T-helper 1 cell (primary cell): ENCODE measurements around the gene ATP10B.

Experiments
- DNase-seq, 5 donors: peaks; one replicate each; pipeline ENCODE4 v3.0.0-alpha.2; 2012 to 2020

The ATP10B gene

DNA sequence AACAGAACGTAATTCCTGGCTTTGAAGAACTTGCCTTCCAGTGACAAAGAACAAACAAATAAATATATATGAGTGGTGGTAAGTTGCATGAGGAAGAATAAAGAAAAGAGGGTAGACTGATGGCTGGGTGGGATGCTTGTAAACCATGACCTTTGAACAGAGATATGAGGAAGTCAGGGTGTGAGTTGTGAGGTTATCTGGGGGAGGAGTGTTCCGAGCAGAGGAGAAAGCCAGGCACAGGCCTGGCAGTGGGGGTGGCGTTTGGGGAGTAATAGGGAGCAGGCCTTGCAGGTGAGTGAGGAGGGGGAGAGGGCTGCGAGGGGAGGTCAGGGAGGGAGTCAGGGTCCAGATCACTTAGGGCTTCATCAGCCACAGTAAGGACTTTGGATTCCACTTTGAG is 217.0 kb downstream of the ATP10B start:
- DNase-seq: no peak

DNA sequence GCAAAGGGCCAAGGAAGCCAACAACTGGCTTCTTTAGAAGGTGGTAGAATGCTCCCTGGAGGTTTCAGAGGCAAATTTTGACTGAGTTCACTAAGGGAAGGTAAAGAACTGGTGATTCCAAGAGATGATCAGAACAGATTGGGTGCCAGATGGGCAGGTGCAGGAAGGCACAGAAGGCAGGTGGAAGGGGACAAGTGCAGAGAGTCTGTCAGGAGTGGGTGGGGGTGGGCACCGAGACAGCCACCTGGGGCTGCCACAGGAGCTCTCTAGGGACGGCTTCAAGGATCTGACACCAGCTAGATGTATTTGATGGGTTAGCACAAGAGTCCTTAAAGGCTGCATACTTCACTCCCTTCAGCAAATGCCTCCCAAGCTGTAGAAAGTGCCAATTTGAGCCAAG is 223.0 kb downstream of the ATP10B start:
- DNase-seq: no peak

DNA sequence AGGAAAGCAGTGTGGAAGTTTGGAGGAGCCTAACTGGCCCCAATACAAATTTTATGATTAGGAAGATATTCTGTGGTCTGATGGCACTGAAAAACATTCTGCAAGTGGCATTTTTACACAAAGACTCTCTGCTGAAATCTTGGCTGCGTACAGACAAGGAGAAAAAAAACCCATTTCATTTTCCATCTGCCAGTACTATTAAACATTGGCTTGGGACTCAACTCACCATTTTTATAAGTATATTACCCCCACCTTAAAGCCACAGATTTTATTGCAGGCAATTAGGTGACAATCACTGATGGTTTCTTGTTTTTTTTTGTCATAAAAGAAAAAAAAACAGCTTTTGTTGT is 223.4 kb downstream of the ATP10B start:
- no peak for DNase-seq

DNA sequence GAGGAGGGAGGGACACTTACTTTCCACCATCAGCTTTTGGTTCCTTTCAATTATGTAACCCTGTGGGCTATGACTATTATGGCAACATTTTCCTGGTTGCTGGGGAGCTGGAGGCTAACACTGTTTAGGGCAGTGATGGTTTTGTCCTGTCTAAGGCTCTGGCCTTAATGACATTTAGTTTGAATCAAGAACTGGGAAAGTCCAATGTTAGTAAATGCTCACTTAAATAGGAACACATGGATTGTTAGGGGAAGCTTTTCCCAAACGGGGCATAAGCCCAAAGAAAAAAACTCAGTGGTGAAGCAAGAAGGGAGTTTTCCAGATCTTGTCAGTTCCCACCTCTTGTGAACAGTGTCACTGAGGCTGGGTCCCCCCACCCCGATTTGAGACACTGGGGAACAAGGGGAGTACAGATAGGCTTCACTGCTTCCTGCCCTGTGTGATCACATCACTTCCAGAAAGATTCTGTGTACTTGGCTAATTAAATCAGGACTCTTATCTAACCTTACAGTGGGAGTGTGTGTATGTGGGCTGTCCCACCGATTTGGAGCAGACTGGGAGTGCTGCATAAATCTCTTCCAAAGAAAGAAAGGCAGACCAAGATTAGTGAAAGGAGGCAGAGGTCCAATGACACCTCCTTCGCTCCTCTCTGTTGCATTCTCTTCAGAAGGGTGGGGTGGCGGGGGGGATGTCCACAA is 223.9 kb downstream of the ATP10B start:
- DNase-seq: no peak

DNA sequence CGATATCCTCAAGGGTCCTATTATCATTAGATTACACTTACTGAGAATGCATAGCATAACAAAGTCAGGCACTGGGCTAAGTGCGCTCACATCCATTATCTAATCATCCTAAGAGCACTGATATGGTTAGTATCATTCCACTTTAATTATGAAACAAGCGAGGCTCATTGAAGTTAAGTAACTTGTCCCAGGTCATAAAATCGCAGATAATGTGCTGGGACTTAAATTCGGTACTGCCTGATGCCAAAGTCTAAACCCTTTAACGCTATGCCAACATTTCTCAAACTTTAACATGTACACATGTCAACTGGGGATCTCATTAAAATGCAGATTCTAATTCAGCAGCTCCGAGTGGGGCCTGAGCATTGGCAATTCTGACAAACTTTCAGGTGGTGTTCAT is 225.7 kb downstream of the ATP10B start:
- DNase-seq: no peak

DNA sequence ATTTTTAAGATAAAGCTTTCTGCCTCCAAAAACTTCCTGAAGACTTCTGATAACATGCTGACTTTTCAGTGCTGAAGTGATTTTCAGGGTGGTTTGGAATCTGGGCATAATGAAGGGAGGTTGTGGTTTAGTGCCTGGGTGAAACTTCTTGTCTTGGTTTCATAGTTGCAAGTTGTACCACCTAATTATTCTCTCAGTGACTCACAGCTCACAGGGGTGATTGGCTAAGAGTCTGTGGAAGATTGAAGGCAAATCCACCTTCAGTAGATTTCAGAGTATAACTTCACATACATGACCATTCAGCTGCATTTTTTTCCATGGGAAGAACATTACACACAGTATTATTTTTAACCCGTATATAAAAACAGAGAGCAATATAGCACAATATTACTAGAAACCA is 230.5 kb downstream of the ATP10B start:
- no peak for DNase-seq

DNA sequence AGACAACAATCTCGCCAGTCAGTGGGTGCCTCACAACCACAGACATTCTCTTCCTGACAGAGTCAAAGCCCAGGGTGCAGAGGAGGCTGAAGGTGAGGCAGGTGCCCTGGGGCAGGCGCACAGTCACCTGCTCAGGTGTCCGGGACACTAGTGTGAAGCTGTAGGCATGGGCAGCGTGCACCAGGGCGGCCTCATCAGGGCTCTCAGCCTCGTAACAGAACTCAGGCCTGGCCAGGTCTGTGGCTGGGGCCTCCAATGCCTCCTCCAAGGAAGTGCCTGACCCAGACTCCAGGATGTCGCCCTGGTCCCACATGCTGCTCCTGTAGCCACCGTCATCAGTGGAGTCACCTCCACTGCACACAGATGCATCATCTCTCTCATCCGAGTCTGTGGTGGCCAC is 231.6 kb downstream of the ATP10B start:
- no peak for DNase-seq

DNA sequence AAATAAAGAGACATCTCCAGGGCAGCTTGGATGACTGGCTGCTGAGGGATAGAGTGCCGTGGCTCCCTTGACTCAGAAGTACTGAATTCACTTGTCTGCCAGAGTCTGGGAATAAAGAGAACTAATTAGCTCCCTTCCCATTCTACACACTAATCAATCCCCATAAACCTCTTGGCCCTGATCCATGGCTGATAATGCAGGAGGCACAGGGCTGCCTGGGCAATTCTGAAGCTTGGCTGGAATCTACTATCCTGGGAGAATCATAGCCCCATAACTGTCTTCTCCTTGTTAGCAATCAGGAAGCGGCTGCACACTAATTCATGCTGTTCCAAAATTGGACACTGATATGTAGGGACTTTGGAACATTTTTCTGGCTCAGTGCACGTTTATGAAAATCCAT is 232.6 kb downstream of the ATP10B start:
- DNase-seq: no peak

DNA sequence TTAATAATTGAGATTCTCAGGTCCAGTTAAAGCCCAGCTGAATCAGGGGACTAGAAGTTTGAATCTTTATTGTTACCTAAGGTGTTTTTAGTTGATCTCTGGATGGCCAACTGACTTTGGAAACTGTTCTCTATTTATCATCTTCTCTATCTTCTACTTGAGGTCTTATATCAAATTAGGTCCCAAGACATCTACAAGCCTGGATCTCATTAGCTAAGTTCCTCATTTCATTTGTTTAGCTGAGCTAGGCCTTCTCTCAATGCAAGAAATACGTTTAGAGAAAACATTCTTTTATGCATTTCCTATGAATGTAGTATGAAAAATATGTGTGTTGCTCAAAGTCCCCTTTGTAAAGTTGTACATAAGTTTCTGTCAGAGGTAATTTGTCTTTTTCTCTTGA is 233.7 kb downstream of the ATP10B start:
- DNase-seq: no peak

DNA sequence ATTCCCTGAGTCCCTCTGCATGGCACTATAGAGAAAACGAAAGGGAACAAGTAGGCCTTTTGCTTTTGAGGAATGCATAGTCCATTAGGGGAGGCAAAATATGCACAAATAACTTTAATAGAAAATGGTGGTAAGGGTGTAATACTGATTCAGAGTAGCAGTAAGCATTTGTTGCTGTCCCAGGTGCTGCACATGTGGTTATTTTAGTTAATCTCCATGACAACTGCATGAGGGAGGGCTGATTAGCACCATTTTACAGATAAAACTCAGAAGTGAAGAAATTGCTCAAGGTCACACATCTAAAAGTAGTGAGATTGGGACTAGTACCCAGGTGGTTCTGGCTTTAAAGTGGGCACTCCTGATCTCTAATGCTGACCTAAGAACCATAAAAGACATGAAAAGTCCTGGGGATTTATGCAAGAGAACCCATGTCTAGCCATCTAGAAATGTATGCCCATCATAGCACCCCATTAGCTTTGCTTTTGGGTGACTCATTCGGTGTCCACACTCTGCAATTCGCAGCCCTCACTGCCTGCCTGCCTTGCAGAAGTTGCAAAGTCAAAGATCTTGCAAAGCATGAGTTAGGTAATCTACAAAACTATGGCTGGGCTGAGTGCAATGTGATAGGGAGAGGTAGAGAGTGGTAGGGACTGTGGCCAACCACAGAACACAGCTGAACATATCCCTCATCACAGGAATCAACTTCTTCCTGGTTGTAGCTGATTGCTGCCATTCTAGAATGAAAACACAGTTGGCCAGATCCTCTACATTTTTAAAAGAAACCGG is 235.1 kb downstream of the ATP10B start:
- no peak for DNase-seq

DNA sequence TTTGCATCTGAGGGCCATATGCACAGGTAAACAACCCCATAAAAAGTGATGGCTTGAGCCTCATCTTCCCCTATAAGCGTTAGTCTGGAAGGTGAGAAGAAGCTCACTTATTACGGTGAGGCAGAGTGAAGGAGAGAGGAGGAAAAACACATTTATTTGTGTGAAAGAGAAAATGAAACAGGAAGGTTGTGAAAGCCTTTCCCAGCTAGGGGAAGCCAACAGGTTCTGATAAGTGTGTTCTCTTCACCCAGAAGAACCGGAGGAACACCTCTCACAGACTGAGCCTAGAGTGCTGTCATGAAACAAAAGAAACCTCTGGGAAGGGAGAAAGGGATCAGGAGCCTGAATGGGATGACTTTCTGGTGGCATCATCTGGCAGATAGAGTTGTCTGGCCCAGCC is 237.9 kb downstream of the ATP10B start:
- DNase-seq: no peak

DNA sequence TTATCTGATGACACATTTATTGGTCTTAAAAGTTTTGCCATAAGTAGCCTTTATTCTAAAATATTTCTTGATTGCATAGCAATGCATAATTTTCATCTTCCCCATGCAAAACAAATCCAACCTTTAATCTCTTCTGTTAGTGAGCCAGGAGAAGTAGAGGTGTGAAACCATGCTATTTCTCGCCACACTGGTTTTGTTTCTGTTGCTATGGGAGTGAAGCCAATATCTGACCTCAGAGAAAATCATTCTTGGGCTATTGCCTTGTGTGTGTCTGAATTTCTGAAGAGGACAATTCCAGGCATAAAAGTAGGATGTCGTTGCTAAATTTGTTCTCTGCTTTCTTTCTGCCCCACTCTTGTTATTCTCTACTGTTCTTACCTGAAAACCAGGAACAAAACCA is 246.7 kb downstream of the ATP10B start:
- no peak for DNase-seq

DNA sequence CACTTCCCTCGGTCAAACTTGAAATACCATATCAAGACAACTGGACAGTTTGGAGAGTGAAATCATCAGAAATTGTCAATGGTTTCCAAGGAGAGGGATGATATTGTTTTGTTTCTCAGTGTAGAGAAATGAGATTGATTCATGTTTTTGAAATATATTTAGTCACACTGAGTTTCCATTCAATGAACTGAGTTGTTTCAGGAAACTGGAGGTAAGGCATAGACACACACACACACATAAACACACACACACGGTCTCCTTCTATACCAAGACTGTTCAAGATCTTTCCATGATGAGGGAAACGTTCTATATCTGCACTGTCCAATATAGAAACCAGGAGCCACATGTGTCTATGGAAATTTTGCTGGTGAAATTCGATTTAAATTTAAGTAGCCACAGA is 247.5 kb downstream of the ATP10B start:
- DNase-seq: no peak

DNA sequence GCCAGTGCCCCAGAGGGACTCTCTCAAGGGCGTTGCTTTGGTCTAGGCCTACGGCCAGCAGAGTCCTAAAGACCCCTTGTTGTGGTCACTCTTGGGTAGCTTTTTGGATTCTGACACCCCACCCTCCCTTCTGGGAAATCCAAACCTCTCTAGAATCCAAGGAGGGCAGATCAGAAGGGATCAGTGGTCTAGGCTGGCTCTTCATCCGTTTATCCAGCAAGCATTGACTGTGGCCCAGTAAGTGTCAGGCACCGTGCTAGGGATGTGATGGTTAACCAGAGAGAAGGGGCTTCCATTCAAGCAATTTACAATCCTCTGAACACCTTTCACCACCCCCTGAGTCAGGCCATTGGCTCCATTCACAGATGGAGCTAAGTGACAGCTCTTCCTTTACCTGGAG is 249.3 kb downstream of the ATP10B start:
- no peak for DNase-seq

DNA sequence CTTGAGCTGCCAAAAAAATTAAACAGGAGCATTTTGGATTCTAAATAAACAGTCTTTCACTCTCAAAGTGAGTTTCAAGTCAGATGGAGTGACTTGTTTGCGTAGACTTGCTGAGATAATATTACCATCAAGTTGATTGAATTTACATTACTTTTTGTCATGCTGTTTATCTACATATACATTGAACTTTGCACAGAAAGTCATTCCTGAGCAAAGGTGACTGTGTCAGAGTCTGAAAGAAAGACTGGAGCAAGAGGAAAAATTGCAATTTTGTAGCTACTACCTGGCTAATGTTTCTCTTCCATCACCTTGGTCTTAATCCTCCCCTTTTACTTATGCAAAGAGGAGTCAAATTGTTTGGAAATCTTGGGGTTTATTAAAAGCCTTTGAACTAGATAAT is 251.0 kb downstream of the ATP10B start:
- no peak for DNase-seq

DNA sequence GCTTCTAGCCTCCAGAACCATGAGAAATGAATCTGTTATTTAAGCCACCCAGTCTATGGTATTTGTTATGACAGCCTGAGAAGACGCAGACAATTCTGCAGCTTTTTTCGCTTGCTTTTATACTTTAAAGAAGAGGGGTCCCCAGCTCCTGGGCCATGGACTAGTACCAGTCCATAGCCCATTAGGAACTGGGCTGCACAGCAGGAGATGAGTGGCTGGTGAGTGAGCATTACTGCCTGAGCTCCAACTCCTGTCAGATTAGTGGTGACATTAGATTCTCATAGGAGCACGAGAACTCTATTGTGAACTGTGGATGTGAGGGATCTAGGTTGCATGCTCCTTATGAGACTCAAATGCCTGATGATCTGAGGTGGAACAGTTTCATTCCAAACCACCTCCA is 278.7 kb downstream of the ATP10B start:
- no peak for DNase-seq

DNA sequence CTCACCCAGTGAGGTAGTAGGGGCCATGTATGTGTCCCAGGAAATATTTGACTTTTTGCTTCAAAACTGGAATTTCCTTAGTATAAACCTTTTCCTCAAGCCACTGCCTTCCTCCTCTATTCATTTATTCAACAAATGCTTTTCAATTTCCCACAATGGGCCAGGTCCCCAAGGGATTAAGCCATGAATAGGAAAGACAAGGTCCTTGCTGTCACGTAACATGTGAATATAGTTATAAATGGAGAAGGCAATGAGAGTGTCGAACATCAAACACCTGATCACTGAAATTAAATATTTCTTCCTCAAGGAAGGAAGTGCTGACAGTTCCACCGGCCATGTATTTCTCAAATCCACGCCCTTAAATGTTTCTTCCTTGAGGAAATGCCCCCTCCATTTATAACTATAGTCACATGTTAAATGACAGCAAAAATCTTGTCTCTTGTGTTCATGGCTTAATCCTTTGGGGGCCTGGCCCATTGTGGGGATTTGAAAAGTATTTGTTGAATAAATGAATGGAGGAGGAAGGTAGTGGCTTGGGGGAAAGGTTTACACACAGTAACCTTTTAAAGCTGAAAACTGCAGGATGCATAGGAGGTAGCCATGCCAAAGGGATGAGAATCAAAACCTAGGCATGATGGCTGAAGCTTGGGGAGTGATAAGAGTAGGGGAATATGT is 284.8 kb downstream of the ATP10B start:
- no peak for DNase-seq

DNA sequence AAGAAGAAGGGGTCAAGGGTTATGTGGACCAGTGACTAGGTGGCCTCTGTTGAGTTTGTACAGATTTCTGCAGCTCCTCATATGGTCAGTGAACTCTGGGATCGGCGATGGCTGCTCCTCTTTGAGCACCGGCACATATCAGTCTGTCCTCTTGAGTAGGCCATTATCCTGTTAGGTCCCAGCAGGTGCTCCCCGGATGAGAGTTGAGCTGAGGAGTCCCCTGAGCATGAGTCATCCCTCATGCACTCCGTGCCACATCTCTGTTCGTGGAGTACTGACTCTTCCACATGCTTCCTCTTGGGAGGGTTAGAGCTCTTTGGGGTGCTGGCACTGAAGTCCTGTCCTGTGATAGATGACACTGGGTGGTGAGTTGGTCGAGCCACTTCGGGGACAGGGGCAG is 286.6 kb downstream of the ATP10B start:
- no peak for DNase-seq

DNA sequence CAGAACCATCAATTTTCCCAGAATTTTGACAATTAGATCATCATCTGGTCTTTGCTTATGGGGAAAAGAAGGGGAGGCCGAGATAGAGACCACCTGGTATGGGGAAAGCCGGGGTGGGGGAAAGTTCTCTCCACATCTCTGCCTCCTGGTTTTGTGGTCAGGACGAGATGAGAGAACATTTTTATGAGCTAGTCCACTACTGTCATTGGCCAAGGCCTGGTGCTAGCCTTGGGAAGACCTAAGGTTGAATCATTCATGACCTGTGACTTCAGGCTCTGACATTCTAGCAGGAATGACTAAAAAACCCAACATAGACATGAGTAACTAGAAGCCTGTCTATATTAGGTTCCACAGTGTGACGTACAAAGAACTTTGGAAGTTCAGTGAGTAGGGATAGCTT is 295.2 kb downstream of the ATP10B start:
- no peak for DNase-seq

DNA sequence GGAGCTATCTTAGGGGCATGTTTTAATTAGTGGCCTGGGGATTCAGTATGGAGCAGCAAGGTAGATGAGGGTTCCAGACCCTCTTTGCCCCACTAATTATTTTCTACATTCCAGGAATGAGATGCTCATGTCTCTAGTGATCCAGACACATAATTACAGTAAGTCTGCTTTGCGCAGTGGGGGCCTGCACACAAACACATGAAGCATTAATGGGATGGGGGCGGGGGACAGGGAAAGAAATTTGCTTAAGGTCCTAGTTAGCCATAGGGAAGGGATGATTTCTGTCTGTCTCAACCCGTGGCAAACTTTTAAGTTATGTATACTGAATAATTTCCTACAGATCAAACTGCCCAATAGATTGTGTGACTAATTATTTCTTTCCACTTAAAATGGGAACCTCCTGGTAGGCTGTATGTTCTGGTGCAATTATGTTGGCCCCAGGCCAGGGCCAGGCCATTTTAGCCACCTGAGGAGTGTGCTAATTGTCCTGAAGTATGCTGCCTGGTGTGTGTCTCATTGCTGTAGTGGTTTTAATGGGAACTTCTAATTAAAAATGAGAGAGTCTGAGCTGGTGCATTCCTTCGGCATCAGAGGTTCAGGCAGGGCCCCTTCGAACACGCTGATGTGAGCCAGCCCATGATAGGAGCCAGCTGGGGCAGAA is 295.9 kb downstream of the ATP10B start:
- no peak for DNase-seq

DNA sequence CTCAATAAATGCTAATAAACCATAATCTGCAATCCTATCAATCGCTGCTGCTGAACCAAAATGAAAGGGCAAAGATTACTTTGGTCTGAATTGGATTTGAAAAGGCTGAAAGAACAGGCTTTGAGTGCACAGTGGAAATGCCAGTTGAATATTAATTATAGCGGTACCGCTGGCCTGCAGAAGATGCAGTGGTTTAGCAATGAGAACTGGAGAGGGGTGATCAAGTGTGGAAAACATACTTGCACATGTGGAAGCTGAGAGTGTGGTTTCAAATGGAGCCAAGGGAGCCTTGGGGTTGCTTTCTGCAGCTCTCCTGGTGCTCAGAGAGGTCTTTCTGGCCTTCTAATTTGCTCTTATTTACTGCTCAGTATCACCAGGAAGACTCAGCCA is 296.4 kb downstream of the ATP10B start:
- no peak for DNase-seq

DNA sequence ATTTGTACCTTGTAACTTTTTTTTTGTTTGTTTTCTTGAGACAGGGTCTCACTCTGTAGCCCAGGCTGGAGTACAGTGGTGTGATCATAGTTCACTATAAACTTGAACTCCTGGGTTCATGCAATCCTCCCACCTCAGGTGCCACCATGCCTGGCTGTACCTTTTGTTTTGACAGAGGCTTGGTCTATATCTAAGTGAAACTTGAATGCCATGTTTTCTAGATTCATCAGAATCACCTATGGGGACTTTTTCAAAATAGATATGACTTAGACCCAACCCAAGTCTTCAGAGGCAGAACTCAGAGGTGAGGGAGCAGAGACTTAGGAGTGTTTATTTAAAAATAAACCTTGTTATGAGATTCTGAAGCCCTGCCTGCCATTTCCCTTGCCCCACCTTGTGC is 301.9 kb downstream of the ATP10B start:
- no peak for DNase-seq

DNA sequence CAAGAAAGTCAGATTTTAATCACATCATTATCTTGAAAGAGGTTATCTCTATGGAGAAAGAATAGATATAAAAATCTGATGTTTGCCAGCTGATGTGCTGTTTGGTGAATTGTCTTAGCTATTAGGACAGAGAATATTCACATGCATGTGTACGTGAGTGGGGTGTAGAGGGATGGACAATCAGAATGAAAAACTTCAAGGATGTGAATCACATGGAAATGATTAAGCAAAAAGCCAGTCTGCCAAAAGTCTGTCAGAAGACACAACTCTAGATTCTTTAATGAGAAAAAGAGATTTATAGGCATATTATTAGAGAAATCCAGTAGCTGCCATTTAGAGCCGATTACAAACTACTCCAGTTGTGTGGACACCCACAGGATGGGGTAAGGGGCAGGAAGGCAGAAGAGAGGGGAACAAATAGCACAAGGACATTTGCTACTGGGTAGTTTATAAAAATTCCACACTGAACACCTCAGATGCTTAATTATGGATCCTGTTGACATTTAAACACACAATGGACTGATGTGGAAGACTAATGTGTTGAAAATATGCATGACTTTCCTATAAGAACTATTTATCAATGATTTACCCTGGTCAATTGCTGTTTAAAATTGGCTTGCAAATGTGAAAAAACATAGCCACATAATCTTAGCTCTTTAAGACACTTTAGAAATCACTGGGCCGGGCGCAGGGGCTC is 302.9 kb downstream of the ATP10B start:
- DNase-seq: no peak
